Measurements from ENCODE around the gene VAT1.

DNA sequence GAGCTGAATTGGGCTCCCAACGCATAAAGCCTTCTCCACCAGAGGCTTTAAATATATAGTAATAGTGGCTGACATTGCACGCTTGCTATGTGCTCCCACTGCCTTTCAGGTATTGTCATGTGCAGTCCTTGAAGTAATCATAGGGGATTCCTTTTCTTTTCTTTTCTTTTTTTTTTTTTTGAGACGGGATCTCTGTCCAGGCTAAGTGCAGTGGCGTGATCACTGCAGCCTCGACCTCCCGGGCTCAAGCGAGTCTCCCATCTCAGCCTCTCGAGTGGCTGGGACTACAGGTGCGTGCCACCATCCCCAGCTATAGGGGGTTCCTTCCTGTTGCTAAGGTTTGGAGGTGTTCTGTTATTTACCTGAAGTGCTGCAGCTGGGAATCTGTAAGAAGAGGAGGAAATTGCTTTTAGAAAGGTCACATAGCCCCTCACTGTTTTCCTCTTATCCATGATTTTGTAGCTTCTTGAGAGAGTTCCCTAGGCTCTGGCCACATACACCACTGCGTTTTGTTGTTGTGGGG, 23.1 kb downstream of the VAT1 start:
- no peak for TF ChIP-seq POLR2A (IDR thresholded peaks at IDR 0.05)
- TF ChIP-seq, protein P1, sequence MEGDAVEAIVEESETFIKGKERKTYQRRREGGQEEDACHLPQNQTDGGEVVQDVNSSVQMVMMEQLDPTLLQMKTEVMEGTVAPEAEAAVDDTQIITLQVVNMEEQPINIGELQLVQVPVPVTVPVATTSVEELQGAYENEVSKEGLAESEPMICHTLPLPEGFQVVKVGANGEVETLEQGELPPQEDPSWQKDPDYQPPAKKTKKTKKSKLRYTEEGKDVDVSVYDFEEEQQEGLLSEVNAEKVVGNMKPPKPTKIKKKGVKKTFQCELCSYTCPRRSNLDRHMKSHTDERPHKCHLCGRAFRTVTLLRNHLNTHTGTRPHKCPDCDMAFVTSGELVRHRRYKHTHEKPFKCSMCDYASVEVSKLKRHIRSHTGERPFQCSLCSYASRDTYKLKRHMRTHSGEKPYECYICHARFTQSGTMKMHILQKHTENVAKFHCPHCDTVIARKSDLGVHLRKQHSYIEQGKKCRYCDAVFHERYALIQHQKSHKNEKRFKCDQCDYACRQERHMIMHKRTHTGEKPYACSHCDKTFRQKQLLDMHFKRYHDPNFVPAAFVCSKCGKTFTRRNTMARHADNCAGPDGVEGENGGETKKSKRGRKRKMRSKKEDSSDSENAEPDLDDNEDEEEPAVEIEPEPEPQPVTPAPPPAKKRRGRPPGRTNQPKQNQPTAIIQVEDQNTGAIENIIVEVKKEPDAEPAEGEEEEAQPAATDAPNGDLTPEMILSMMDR (IDR thresholded peaks at IDR 0.05): no peak
